ENCODE measurements around the gene TRIM33.

DNA sequence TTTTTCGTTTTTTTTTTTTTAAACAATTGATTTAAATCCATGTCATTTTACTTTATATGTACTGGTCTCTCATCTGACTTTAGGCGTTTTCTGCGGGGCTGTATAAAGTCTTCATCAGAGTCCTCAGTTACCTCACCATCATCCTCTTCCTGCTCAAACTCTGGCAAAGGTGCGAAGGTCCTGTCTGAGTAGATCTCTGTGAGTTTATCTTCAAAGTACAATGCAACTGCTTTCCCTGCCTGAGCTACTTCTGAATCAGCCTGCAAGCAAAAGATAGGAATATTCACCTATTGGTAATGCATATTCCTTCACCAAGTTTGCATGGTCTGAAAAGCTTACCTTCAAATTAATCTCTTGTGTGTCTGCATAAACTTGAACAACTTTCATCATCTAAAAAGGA lies 113.4 kb downstream of the TRIM33 start:
- TF ChIP-seq, protein P1, sequence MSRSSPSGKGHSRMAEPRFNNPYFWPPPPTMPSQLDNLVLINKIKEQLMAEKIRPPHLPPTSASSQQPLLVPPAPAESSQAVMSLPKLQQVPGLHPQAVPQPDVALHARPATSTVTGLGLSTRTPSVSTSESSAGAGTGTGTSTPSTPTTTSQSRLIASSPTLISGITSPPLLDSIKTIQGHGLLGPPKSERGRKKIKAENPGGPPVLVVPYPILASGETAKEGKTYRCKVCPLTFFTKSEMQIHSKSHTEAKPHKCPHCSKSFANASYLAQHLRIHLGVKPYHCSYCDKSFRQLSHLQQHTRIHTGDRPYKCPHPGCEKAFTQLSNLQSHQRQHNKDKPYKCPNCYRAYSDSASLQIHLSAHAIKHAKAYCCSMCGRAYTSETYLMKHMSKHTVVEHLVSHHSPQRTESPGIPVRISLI (CRISPR knock-in tag; IDR thresholded peaks at IDR 0.05; ENCODE audit: borderline replicate concordance) = no peak
- TF ChIP-seq POLR2A (IDR thresholded peaks at IDR 0.05; ENCODE audit: insufficient read depth in 1 of 2, low read depth in 2 of 2, low read length in 2 of 2) = no peak
- no peak for TF ChIP-seq CTCF (CRISPR knock-in tag; IDR thresholded peaks at IDR 0.05)
